Mononuclear cell (primary cell): ENCODE data around the gene IL1R1. TPM values are rescaled to one million over a fixed set of nuclear protein-coding genes. Genes with fewer than 3 reads are reported as not detected.
"Not testable (repeated sequence)": the region's sequence is repeated elsewhere in the genome, so short reads cannot be mapped to it uniquely, and the experiment has no call there.

Experiments
- H3K27me3 ChIP-seq: 2 replicates; pipeline ENCODE4 v1.6.0; 2011; ENCODE audit warnings: low read length, control low read depth; ENCODE audit not compliant: insufficient read depth
- H3K4me1 ChIP-seq: 2 replicates; pipeline ENCODE4 v1.5.1; 2011; ENCODE audit warnings: mild to moderate bottlenecking, low read length, control low read depth; ENCODE audit not compliant: insufficient read depth
- H3K4me3 ChIP-seq: 2 replicates; pipeline ENCODE4 v1.5.1; 2011; ENCODE audit warnings: mild to moderate bottlenecking, low read length, moderate library complexity
- H3K9me3 ChIP-seq: 2 replicates; pipeline ENCODE4 v1.5.1; 2011; ENCODE audit warnings: low read depth, mild to moderate bottlenecking, control low read depth, low read length
- total RNA-seq: library from RNA; depleted of rRNA; stranded (reverse); fragments of >200 nt; gene quantifications from one replicate; pipeline ENCODE4 v1.2.3, GENCODE V29; 2012

IL1R1 gene
- total RNA-seq, 1 donor, result 2.6 TPM

DNA sequence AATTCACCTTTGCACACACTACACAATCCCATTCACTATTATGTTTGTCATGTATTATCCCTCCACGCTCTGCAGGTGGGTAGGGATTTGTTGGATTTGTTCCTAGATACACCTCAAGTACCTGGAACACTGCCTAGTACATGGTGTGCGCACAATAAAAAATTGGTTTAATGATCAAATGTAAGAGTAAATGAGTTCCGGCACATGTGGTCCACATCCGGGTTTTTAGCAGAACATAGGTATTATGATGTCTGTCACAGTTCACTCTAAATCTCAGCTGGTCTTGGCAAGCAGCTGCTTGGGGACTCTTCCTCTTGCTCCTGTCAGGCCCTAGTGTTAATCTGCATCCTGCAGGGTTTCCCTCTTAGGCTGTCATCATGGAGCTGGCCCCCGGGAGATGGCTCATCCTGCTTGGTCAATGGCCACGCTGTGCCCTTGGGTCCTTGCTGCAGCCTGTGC lies 21.8 kb upstream of the IL1R1 start:
- Histone ChIP-seq H3K4me3 (no peak overlapping the region), H3K4me1 (no peaks in the 10 kb centered on the region), H3K9me3 (no peaks in the 10 kb centered on the region), H3K27me3 (no peaks in the 10 kb centered on the region)

DNA sequence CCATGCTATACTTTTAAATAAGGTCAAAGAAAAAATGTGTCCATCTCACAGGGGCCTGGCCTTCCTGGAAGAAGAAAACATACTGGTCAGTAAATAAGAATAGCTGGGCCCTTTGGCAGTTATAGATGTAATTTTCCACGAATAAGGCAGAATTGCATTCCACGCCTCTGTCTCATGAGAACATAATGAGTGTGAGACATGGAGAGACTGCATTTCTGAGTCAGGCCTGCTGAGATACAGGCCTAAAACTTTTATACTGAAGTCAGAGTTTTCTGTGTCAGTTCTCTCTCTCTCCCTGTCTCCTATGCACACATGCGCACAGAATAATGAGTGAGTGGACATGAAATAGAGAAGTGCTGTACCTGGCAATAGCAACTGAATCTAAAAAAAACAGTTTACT lies 20.4 kb upstream of the IL1R1 start:
- Histone ChIP-seq H3K27me3 (no peaks in the 10 kb centered on the region), H3K4me1 (no peaks in the 10 kb centered on the region), H3K9me3 (no peaks in the 10 kb centered on the region), H3K4me3 (no peak overlapping the region)

DNA sequence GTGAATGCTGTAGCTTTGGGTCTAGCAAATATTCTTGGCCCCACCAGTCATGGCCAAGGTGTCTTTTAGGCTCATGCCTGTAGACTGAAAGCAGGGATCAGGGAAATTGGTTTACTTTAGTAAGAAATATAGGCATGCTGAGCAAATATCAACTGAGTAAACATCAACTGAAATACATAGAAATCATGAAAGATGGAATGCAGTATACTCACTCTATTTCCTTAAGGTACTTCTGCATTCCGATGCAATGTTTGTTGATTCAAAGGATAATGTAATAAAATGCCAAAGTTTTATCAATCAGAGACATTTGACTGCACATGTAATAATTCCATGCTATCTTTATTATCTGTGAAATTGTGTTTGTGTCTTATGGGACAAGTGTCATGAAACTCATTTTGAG lies 19.6 kb upstream of the IL1R1 start:
- Histone ChIP-seq H3K4me3 (no peak overlapping the region), H3K9me3 (no peaks in the 10 kb centered on the region), H3K27me3 (no peaks in the 10 kb centered on the region), H3K4me1 (no peaks in the 10 kb centered on the region)

DNA sequence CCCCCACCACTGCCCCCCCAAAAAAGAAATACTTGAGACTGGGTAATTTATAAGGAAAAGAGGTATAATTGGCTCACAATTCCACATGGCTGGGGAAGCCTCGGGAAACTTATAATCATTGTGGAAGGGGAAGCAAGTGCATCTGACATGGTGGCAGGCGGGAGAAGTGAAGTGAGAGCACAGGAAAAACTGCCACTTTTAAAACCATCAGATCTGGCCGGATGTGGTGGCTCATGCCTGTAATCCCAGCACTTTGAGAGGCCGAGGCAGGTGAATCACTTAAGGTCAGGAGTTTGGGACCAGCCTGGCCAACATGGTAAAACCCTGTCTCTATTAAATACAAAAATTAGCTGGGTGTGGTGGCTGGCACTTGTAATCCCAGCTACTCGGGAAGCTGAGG lies 18.1 kb upstream of the IL1R1 start:
- H3K9me3 ChIP-seq, H3K27me3 ChIP-seq, H3K4me1 ChIP-seq, H3K4me3 ChIP-seq: not testable (repeated sequence)

DNA sequence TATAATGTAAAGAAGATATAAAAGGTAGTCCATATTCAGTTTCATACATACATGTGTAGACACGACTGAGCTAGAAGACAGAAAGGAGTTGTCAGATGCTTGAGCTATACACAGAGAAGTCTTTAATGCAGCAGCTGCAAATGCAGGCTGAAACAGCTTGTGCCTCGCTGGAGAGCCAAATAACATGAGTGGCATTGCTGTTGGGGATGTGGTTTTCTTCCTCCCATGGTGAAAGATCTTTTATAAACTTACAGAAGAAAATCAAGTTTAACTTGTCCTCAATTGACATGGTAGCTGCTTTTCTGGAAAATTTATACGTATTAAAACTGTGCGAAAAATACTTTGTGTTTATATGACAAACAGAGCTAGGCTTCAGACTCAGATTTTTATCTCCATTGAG lies 16.4 kb upstream of the IL1R1 start:
- Histone ChIP-seq H3K9me3 (no peaks in the 10 kb centered on the region), H3K27me3 (no peaks in the 10 kb centered on the region), H3K4me1 (peaks cover 23% of the 10 kb centered on the region), H3K4me3 (no peak overlapping the region)

DNA sequence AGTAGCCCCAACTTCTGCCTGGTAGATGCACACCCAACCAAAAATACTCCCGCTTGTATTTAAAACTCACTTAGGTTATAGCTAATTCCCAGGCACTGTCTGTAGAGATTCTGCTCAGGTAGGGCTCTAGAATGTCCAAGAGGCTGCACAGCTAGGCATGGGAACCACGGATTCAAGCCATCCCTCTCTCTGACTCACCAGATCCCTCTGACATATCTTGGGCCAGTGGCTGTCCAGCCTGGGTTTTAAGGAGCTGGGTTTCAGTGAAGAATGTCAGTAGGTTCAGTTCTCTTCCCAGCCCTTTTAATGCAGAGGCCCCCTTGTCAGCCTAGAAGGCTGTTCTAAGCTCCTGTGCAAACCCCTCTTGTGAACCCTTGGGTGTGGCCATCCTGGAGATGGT lies 15.9 kb upstream of the IL1R1 start:
- Histone ChIP-seq H3K9me3 (no peaks in the 10 kb centered on the region), H3K27me3 (no peaks in the 10 kb centered on the region), H3K4me3 (no peak overlapping the region), H3K4me1 (peaks cover 23% of the 10 kb centered on the region)

DNA sequence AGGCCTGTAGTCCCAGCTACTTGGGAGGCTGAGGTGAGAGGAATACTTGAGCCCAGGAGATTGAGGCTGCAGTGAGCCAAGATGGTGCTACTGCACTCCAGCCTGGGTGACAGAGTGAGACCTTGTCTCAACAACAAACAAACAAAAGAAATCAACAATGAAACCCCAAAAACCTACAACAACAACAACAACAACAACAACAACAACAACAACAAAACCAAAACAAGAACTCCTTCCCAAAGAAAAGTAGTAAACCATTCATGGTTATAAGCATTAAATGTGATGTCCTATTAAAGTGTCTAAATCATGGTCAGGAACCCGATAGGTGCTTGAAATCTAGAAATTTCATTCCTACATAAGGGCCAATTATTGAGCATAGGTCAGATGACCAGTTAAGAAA lies 13.5 kb upstream of the IL1R1 start:
- Histone ChIP-seq H3K4me3 (no peak overlapping the region), H3K27me3 (no peaks in the 10 kb centered on the region), H3K4me1 (peaks cover 23% of the 10 kb centered on the region), H3K9me3 (no peaks in the 10 kb centered on the region)

DNA sequence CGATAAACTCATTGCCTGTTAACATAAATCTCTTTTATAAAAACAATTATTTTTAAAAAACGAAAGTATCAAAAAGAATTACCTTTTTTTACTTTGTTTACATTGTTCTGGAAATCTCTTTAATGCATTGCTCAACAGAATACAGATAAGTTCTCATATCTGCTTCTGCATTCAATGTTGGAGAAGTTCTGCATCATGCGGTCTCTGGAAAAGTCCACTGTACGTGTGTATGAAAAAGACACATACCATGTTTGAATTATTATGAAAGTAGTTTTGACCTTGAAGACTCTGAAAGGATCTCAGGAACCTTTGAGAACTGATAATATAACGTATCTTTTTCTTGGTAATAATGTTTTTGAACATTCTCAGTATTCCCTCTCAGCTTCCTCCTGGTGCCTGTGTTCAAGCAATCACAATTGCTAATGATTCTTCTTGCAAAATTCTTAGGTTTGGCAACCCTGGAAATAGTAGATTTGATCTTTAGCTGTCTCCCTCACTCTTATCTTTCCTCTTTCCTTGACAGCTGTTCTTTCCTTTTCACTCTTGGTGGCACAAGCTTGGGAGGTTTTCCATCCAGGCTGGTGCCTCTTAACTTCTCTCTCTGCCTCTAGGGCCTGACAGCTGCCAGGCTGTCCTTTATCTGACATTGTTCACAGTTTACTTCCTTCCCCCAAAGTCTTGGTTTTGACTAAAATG lies 12.4 kb upstream of the IL1R1 start:
- Histone ChIP-seq H3K27me3 (no peaks in the 10 kb centered on the region), H3K9me3 (no peaks in the 10 kb centered on the region), H3K4me1 (peaks cover 23% of the 10 kb centered on the region)

DNA sequence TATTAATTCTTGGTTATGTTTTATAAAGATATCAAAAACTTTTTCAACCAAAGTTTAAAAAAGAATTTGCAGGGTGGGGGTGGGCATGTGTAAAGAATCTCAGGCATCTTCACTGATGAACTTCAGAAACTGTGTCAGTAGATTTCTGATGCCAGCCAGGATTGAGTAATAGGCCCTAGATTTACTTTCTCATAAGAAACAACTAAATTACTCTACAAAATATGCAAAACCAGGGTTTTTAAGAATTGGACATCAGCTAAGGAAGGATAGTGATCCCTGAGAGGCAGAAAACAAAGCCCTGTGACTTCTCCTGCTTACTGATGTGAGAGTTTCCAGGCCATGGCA lies 11.9 kb upstream of the IL1R1 start:
- Histone ChIP-seq H3K27me3 (no peaks in the 10 kb centered on the region), H3K4me1 (peaks cover 23% of the 10 kb centered on the region), H3K9me3 (no peaks in the 10 kb centered on the region), H3K4me3 (no peak overlapping the region)

More for the DNA sequence above, 12.4 kb upstream of the IL1R1 start:
- no peak overlapping the region for H3K4me3 ChIP-seq

DNA sequence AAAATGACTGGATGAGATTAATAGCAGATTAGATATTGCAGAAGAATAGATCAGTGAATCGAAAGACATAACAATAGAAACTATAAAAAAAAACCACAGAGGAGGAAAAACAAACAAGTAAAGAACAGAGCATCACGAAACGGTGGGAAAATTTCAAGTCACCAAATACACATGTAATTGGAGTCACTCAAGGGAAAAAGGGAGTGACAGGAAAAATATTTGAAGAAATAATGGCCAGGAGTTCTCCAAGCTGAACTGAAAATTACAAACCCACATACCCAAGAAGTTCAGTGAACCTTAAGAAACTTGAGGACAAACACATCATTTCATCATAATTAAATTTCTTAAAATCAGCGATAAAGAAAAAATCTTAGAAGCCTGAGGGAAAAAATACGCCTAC lies 11.0 kb upstream of the IL1R1 start:
- Histone ChIP-seq H3K27me3 (no peaks in the 10 kb centered on the region), H3K4me3 (no peak overlapping the region)

DNA sequence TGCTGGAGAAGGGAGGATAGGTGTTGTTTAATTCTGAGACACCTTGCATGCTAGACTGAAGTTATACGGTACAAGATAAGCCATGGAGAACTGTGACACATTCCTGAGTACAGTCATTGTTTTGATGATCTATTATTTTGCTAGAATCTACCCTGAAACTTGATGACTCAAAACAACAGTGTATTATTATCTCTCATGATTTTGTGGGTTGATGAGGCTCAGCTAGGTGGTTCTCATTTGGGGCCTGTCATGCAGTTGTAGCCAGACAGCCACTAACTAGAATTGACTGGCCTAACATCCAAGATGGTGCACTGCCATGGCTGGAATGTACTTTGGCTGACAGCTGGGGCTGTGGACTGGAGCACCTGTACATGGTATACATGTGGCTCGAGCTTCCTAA lies 5.4 kb upstream of the IL1R1 start:
- Histone ChIP-seq H3K4me3 (no peak overlapping the region), H3K27me3 (peaks cover 11% of the 10 kb centered on the region), H3K4me1 (peaks cover 17% of the 10 kb centered on the region), H3K9me3 (no peaks in the 10 kb centered on the region)

More for the DNA sequence above, 11.0 kb upstream of the IL1R1 start:
- Histone ChIP-seq H3K4me1 (peaks cover 23% of the 10 kb centered on the region), H3K9me3 (no peaks in the 10 kb centered on the region)

DNA sequence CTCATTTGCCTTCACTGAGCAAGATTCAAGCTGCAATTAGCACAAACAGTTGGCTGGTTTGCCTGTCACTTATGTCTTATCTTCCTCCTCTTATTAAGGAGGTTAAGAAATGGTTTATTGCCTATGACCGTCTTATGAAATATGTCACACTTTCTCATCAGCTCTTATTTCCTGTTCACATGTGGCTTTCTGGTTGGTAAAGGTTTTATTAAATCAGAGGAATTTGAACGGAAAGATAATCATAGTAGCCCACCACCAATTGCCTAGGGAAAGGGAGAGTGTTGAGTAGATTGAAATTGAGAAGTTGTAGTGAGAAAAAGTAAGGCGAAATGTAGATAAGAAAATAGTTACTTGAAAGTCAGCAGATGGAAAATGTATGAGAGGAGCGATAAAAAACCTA lies 4.2 kb upstream of the IL1R1 start:
- no peaks in the 10 kb centered on the region for H3K9me3 ChIP-seq
- H3K4me3 ChIP-seq, result no peak overlapping the region
- peaks cover 17% of the 10 kb centered on the region for H3K27me3 ChIP-seq
- H3K4me1 ChIP-seq, result peaks cover 23% of the 10 kb centered on the region

DNA sequence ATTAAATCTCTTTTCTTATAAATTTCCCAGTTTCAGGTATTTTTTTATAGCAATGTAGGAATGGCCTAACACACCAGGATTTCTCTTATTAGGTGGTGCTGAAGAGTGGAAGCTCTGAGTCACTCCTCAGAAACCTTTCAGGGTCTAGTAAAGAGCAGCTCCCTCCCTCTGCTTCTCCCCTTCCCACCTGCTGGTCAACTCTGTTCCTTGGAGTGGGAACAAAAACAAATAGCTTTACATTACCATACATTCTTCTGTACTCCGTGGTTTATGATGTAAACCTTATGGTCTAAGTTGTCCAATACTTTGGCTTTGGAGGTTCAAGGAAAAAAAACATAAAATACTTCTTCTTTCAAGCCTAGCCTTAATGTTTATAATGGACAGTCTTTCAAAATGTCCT lies 2.7 kb upstream of the IL1R1 start:
- Histone ChIP-seq H3K4me1 (peaks cover 23% of the 10 kb centered on the region), H3K9me3 (no peaks in the 10 kb centered on the region), H3K4me3 (no peak overlapping the region), H3K27me3 (peaks cover 22% of the 10 kb centered on the region)

DNA sequence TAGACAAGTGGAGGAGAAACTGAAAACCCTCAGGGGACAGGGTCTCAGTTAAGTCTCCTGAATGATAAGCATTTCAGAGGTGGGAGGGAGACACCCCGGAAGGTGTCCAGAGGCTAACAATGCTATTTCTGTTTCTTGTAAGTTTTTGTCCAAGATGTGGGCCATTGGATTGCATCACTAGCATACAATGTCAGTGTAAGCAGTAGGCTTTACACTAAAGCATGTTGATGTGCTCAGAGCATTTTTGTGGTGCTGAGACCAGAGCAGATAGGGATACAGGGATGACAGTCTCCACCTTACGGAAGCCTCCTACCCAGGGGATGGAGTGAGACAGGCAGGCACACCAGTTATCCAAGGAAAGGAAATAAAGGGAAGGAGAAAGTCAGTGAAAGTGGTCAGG lies 2.2 kb upstream of the IL1R1 start:
- Histone ChIP-seq H3K4me3 (no peak overlapping the region), H3K9me3 (no peaks in the 10 kb centered on the region), H3K4me1 (peaks cover 23% of the 10 kb centered on the region), H3K27me3 (peaks cover 22% of the 10 kb centered on the region)

DNA sequence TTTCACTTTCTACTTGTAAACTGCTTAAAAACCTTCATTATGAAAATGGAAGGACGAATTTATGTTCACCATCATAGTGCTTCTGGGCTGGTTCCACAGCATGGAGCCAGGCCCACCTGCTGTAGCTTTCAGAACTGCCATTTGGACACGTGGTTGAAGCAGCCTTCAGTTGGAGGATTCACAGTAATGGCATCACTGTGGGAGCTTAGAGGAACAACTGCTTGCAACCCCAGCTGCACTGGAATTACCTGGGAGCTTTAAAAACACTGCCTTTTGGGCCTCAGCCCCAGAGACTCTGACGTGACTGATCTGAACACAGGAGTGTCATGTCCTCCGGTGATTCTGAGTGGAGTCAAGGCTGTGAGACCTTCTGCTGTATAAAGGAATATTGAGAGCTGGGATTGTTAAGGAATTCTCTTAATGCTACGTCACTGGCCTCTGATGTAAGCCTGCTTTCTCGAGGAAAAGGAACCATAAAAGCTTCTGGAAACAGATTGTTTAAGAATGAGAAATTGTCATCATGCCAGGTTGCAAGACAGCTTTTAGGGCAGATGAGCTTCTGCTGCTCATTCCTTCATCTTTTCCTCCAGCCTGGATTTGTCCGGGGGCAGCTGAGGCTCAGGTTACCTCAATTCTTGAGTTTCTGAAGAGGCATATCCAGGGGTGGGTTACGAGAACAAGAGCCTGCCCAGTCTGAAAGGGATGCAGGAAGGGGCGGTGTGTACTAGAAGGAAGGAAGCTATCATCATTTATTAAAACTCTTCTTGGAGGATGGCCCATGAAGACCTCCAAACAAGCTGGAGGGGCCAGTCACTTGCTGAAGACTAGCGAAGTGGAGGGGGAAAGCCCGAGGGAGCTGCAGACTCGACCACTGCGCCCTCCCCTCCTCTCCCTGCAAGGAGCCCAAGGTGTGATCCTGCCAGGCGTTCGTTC lies 1.3 kb upstream of the IL1R1 start:
- Histone ChIP-seq H3K4me3 (no peak overlapping the region), H3K9me3 (peaks cover 8% of the 10 kb centered on the region), H3K4me1 (peaks cover 23% of the 10 kb centered on the region), H3K27me3 (peaks cover 22% of the 10 kb centered on the region)
